ENCODE results near the gene ABCC8. TPM values are rescaled to one million over a fixed set of nuclear protein-coding genes. Genes with fewer than 3 reads are reported as not detected.

The ABCC8 gene
- total RNA-seq, 1 experiment from 2014 or later: 2.4 TPM

DNA sequence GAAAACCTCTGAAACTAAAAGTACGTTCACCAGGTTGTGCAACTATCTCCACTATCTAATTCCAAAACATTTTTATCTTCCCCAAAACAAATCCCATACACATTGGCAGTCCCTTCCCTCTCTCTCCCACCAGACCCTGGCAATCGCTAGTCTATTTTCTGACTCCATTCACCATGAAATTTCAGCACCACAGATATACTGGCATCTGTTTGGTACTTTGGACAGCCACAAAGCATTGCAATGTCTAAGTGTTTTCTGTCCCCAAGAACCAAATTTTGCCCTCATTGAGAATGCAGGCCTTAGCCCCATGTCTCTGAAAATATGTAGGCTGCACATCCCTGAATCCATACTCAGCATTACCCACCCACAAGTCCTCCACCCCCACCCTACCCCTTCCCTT lies 60.2 kb downstream of the ABCC8 start:
- Histone ChIP-seq H4K8ac (replicated peaks; ENCODE audit: insufficient read length, low read depth, low read length) (no peak overlapping the region), H3K14ac (ENCODE audit: insufficient read depth, low read length) (no peak overlapping the region), H3K23ac (ENCODE audit: insufficient read length, low read depth, low read length) (no peak overlapping the region), H4K91ac (ENCODE audit: insufficient read length, low read depth, low read length) (no peak overlapping the region), H2AK5ac (ENCODE audit: insufficient read length, low read length) (no peak overlapping the region), H2BK120ac (ENCODE audit: low read depth, low read length, poor library complexity, severe bottlenecking) (no peak overlapping the region), H2BK15ac (ENCODE audit: low read depth, low read length) (no peak overlapping the region), H3K56ac (ENCODE audit: insufficient read length, low read depth, low read length) (no peak overlapping the region), H3K79me1 (ENCODE audit: insufficient read depth, low read depth, low read length, poor library complexity, severe bottlenecking) (no peaks in the 10 kb centered on the region), H2BK5ac (ENCODE audit: insufficient read length, low read length) (no peak overlapping the region), H3K4ac (ENCODE audit: low read depth, low read length) (no peak overlapping the region), H3K27me3 (ENCODE audit: insufficient read depth, low read length) (no peaks in the 10 kb centered on the region), H4K5ac (ENCODE audit: insufficient read length, low read depth, low read length) (no peak overlapping the region), H3K9ac (ENCODE audit: extremely low read depth, insufficient read length, low read length) (no peak overlapping the region), H3T11ph (ENCODE audit: low read length) (no peak overlapping the region), H3K4me2 (ENCODE audit: insufficient read depth, insufficient read length, low read length) (no peak overlapping the region), H3K4me1 (ENCODE audit: insufficient read depth, low read length) (no peaks in the 10 kb centered on the region), H3K79me2 (ENCODE audit: insufficient read depth, low read length) (no peaks in the 10 kb centered on the region), H4K20me1 (ENCODE audit: control insufficient read depth, insufficient read depth, insufficient read length) (no peaks in the 10 kb centered on the region), H2BK12ac (ENCODE audit: insufficient read length, low read depth, low read length) (no peak overlapping the region), H3K23me2 (ENCODE audit: insufficient read length, low read depth, low read length, poor library complexity, severe bottlenecking) (no peaks in the 10 kb centered on the region), H2AFZ (ENCODE audit: low read length) (no peak overlapping the region), H3K9me3 (ENCODE audit: control insufficient read depth, low read depth, low read length) (no peaks in the 10 kb centered on the region), H3K18ac (ENCODE audit: insufficient read length, low read depth, low read length) (no peak overlapping the region), H3K27ac (ENCODE audit: insufficient read length, low read depth, low read length) (no peak overlapping the region), H2BK20ac (ENCODE audit: low read depth, low read length, poor library complexity, severe bottlenecking) (no peak overlapping the region)
- no peak for DNase-seq
- Mint-ChIP-seq H3K4me3 (no peak overlapping the region), H3K27me3 (ENCODE audit: low read depth) (peaks cover 66% of the 10 kb centered on the region), H3K9me3 (peaks cover 0 to 3% of the 10 kb centered on the region in 2 experiments; a peak in 1 of 5 replicates), H3K27ac (no peak overlapping the region), H3K4me1 (peaks cover 23 to 35% of the 10 kb centered on the region in 2 experiments), H3K36me3 (ENCODE audit: insufficient read depth in 1 of 3, low read depth in 3 of 3) (no peaks in the 10 kb centered on the region)
- TF ChIP-seq, protein P1, sequence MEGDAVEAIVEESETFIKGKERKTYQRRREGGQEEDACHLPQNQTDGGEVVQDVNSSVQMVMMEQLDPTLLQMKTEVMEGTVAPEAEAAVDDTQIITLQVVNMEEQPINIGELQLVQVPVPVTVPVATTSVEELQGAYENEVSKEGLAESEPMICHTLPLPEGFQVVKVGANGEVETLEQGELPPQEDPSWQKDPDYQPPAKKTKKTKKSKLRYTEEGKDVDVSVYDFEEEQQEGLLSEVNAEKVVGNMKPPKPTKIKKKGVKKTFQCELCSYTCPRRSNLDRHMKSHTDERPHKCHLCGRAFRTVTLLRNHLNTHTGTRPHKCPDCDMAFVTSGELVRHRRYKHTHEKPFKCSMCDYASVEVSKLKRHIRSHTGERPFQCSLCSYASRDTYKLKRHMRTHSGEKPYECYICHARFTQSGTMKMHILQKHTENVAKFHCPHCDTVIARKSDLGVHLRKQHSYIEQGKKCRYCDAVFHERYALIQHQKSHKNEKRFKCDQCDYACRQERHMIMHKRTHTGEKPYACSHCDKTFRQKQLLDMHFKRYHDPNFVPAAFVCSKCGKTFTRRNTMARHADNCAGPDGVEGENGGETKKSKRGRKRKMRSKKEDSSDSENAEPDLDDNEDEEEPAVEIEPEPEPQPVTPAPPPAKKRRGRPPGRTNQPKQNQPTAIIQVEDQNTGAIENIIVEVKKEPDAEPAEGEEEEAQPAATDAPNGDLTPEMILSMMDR (conservative IDR thresholded peaks at IDR 0.05): no peak
- no CpG with 5 or more reads among the region's 2 CpGs for WGBS (ENCODE audit: extremely low coverage, insufficient read length, low lambda C conversion rate)

Measured in H9 (cell line).